Measurements from ENCODE around the gene PALLD.

- TF ChIP-seq ZBTB43 (CRISPR knock-in tag; IDR thresholded peaks at IDR 0.05) (no peak), CTCF (IDR thresholded peaks at IDR 0.05) (no peak), AFF4 (CRISPR knock-in tag; IDR thresholded peaks at IDR 0.05; ENCODE audit: borderline replicate concordance) (no peak), ZNF425 (CRISPR knock-in tag; conservative IDR thresholded peaks at IDR 0.05) (no peak), ATF3 (CRISPR knock-in tag; conservative IDR thresholded peaks at IDR 0.05) (no peak), FOXJ3 (CRISPR knock-in tag; IDR thresholded peaks at IDR 0.05; ENCODE audit: borderline replicate concordance) (no peak)
These were observed 126.6 kb downstream of the PALLD start for GRCh38 chr4:168623484-168623883.

All from WTC11 (cell line).